Measurements from ENCODE around the gene ZNF845. TPM values are rescaled to one million over a fixed set of nuclear protein-coding genes. Genes with fewer than 3 reads are reported as not detected.

ZNF845 gene
- total RNA-seq, 1 donor from 2014 or later = 22.8 TPM

GRCh38 chr19:53388904-53389303 lies 55.4 kb downstream of the ZNF845 start:
- no peak for DNase-seq (ENCODE audit: low spot score)
- Mint-ChIP-seq H3K4me3 (no peak overlapping the region), H3K27ac (no peak overlapping the region), H3K36me3 (peaks cover 13% of the 10 kb centered on the region), H3K4me1 (no peaks in the 10 kb centered on the region), H3K9me3 (peaks cover 40% of the 10 kb centered on the region), H3K27me3 (ENCODE audit: insufficient read depth, low read depth) (no peaks in the 10 kb centered on the region)
- Histone ChIP-seq H3K27ac (no peak overlapping the region), H3K4me3 (no peak overlapping the region), H3K79me2 (ENCODE audit: low read depth) (no peaks in the 10 kb centered on the region), H3K36me3 (no peaks in the 10 kb centered on the region), H3F3A (ENCODE audit: low read depth) (peaks cover under 1% of the 10 kb centered on the region), H3K9me3 (ENCODE audit: low read depth) (no peaks in the 10 kb centered on the region), H3K27me3 (no peaks in the 10 kb centered on the region), H2AFZ (replicated peaks) (no peak overlapping the region), H4K20me1 (ENCODE audit: low read depth) (no peaks in the 10 kb centered on the region), H3K4me2 (no peak overlapping the region), H3K4me1 (no peaks in the 10 kb centered on the region), H3K9ac (no peak overlapping the region)
- TF ChIP-seq CTCF (IDR thresholded peaks at IDR 0.05) (no peak), EZH2 (IDR thresholded peaks at IDR 0.05) (no peak), EZH2phosphoT487 (IDR thresholded peaks at IDR 0.05) (no peak)

- Histone ChIP-seq H3K4me1 (peaks cover 6% of the 10 kb centered on the region), H3K9ac (no peak overlapping the region), H3K79me2 (ENCODE audit: low read depth) (no peaks in the 10 kb centered on the region), H3K4me2 (no peak overlapping the region), H3K4me3 (no peak overlapping the region), H3K9me3 (ENCODE audit: low read depth) (no peaks in the 10 kb centered on the region), H3K36me3 (no peaks in the 10 kb centered on the region), H3K27ac (no peak overlapping the region), H4K20me1 (ENCODE audit: low read depth) (no peaks in the 10 kb centered on the region), H3F3A (ENCODE audit: low read depth) (peaks cover 7% of the 10 kb centered on the region), H2AFZ (replicated peaks) (no peak overlapping the region), H3K27me3 (no peaks in the 10 kb centered on the region)
- peaks cover 39% of the 10 kb centered on the region for H3K9me3 Mint-ChIP-seq
- H3K4me3 Mint-ChIP-seq = no peak overlapping the region
- peaks cover 1% of the 10 kb centered on the region for H3K4me1 Mint-ChIP-seq
- no peaks in the 10 kb centered on the region for H3K27me3 Mint-ChIP-seq (ENCODE audit: insufficient read depth, low read depth)
- H3K36me3 Mint-ChIP-seq = peaks cover 12% of the 10 kb centered on the region
- DNase-seq (ENCODE audit: low spot score) = no peak
- no peak for TF ChIP-seq EZH2phosphoT487 (IDR thresholded peaks at IDR 0.05)
- no peak for TF ChIP-seq EZH2 (IDR thresholded peaks at IDR 0.05)
- no peak for TF ChIP-seq CTCF (IDR thresholded peaks at IDR 0.05)
- H3K27ac Mint-ChIP-seq = no peak overlapping the region
Measured at GRCh38 chr19:53389571-53389970, 56.0 kb downstream of the ZNF845 start.

- H3K36me3 ChIP-seq = no peaks in the 10 kb centered on the region
- Mint-ChIP-seq H3K27ac (no peak overlapping the region), H3K9me3 (peaks cover 35% of the 10 kb centered on the region)
Measured at GRCh38 chr19:53389978-53390377, 56.4 kb downstream of the ZNF845 start.

More at GRCh38 chr19:53389978-53390377, 56.4 kb downstream of the ZNF845 start:
- H3F3A ChIP-seq (ENCODE audit: low read depth) = peaks cover 8% of the 10 kb centered on the region
- H2AFZ ChIP-seq (replicated peaks) = no peak overlapping the region
- no peak overlapping the region for H3K4me2 ChIP-seq
- TF ChIP-seq CTCF (IDR thresholded peaks at IDR 0.05) = no peak
- peak; percentile 9 for DNase-seq (ENCODE audit: low spot score)
- H3K4me1 Mint-ChIP-seq = peaks cover 4% of the 10 kb centered on the region
- no peaks in the 10 kb centered on the region for H3K9me3 ChIP-seq (ENCODE audit: low read depth)
- H3K27me3 ChIP-seq = no peaks in the 10 kb centered on the region
- no peak overlapping the region for H3K27ac ChIP-seq
- H3K4me3 ChIP-seq = no peak overlapping the region
- H4K20me1 ChIP-seq (ENCODE audit: low read depth) = no peaks in the 10 kb centered on the region
- peaks cover 8% of the 10 kb centered on the region for H3K36me3 Mint-ChIP-seq
- H3K27me3 Mint-ChIP-seq (ENCODE audit: insufficient read depth, low read depth) = no peaks in the 10 kb centered on the region
- no peaks in the 10 kb centered on the region for H3K79me2 ChIP-seq (ENCODE audit: low read depth)
- H3K9ac ChIP-seq = no peak overlapping the region
- H3K4me1 ChIP-seq = peaks cover 6% of the 10 kb centered on the region
- H3K4me3 Mint-ChIP-seq = no peak overlapping the region

Measured in neural progenitor cell (in vitro differentiated cells).